GM21576 (cell line): Measurements from ENCODE around the gene LAP3.
A peak's percentile ranks its signal among the peaks of the same experiment; 100 is the strongest.
"Not testable (repeated sequence)": the region's sequence is repeated elsewhere in the genome, so short reads cannot be mapped to it uniquely, and the experiment has no call there.

ENCODE experiments used
- ATAC-seq: cut with Tn5 transposase; IDR thresholded peaks from one replicate; pipeline ENCODE4 v1.9.1; 2021; ENCODE audit warnings: mild to moderate bottlenecking, moderate library complexity; ENCODE audit not compliant: unreplicated experiment

LAP3 gene

DNA sequence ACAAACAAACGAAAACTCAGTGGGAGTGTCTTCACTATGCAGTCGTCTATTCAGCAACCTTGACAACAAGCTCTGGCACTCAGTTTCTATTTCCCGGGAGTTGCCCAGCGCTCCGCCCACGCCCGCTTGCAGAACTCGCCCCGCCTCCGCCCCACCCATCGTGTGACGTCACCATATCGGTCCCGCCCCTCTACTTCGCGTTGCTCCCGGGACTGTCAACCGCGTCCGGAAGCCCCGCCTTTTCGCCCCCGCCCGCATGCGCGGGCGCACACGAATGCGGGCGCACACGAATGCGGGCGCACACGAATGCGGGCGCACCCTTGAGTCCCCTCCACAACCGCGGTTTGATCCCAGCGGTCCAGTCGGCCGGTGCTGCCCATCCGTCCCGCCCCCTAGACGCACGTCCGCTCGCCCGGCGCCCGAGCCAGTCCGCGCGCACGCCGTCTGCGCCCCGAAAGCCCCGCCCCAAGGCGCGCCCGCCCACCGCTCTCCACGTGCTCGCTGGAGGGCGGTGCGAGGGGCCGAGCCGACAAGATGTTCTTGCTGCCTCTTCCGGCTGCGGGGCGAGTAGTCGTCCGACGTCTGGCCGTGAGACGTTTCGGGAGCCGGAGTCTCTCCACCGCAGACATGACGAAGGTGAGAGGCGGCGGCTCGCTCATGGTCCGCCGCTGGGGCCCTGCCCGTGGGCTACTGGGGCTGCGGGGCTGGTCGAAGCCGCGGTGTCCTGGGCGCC lies at the start of gene LAP3:
LAP3 (plus strand) TSS at position 267 of the 733 bp plus-strand sequence; CDS start at position 535, 268 bp downstream.
- ATAC-seq, result peak; percentile 81

DNA sequence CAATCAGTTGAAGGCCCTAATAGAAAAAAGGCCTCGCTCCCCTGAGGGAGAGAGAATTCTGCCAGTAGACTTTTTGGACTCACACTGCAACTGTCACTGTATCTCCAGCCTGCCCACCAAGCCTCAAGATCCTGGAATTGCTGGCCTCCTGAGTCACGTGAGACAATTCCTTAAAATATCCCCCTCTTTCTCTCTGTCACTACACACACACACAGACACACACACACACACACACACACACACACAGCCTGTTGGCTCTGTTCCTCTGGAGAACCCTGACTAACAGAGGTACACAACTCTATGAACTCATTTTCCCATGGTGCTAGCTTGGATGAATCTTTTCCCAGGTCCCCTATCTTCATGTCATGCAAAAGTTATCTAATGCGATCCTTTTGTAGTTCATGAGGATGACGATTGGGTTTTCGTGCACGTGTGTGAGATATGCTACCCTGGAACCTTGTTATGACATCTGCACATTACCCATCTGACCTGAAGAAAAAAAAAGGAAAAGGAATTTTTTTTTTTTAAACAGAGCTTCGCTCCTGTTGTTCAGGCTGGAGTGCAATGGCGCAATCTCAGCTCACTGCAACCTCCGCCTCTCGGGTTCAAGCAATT lies 48.3 kb upstream of the LAP3 start:
- ATAC-seq, result no peak

DNA sequence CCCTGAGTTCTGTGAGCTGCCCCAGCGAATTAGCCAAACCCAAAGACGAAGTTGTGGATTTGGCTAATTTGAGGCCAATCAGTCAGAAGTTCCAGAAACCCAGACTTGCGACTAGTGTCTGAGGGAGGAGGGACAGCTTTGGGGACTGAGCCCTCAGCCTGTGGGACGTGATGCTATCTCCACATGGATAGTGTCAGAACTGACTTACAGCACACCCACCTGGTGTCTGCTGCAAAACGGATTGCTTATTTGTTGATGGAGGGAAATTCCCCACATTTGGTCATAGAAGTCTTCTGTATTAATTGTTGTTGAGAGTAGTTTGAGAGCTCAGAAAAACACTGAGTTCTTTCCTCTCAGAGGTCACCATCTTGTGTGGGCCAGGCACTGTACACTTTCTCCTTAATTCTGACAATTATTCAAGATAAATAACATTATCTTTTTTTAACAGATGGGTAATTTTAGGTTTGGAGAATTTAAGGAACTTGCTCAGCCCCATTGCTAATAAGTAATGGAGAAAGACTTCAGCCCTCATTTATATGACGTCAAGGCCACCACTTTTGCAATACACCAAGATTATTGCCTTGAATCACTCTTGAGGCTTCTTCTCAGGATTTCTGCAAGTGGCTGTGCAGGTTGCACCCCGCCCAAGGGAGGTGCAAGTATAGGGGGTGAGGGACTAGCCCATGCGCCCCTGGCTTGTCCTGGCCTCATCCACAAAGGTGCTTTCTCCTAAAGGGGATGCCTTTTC lies 45.3 kb upstream of the LAP3 start:
- no peak for ATAC-seq

DNA sequence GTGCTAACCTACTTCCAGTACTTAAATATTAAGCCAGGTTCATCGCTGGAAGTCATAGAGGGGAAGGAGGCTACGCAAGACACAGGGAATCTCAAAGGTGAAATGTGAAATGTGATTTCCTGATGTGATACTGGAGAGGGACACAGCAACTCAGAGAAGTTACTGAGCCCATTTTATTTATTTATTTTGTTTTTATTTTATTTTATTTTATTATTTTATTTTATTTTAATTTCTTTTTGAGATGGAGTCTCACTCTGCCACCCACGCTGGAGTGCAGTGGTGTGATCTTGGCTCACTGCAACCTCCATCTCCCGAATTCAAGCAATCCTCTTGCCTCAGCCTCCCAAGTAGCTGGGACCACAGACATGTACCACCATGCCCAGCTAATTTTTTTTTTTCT lies 42.3 kb upstream of the LAP3 start:
- ATAC-seq, result no peak

DNA sequence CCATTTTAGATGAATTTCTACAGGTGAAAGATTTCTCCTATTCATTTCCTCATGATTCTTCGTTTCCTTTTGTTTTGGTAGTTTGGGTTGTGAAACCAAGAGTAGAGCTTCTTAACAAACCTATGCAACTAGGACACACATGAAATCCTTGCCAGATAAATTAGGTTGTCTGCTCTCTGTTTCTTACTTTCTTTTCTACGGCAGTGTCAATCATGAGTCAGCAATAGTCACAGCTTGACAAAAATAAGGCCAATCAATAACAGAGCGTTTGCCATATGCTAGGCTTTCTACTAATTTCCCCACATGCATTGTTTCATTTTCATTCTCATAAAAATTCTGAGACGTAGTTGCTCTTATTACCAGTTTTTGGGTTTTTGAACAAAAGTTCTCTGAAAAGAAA lies 41.8 kb upstream of the LAP3 start:
- no peak for ATAC-seq

DNA sequence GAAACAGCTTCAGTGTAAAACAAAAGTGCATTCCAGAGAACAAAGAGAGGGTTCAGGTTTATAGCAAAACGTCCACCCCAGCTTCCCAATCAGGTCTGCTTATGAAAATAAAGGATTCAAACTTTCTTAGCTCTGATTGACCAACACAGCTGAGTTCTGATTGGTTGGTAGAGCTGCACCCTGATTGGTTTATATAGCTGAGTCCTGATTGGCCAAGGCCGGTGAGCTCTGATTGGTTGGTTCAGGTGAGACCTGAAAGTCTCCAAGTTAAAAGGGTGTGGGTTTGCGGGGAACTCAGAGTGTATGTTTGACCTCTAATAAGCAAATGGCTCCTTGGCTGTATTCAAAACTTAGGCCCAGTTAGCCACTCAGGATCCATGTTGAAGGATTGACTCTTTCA lies 41.1 kb upstream of the LAP3 start:
- ATAC-seq, result no peak

DNA sequence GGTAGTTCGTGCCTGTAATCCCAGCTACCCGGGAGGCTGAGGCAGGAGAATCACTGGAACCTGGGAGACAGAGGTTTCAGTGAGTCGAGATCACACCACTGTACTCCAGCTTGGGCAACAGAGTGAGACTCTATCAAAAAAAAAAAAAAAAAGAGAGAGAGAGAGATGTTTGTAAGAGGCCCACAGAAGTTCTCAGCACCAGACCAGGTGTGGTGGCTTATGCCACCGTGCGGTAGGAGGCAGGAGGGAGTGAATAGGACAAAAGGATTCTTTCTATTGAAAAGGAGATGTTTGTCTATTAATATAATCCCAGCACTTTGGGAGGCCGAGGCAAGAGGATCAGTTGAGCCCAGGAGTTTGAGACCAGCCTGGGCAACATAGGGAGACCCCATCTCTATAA lies 39.9 kb upstream of the LAP3 start:
- not testable (repeated sequence) for ATAC-seq

DNA sequence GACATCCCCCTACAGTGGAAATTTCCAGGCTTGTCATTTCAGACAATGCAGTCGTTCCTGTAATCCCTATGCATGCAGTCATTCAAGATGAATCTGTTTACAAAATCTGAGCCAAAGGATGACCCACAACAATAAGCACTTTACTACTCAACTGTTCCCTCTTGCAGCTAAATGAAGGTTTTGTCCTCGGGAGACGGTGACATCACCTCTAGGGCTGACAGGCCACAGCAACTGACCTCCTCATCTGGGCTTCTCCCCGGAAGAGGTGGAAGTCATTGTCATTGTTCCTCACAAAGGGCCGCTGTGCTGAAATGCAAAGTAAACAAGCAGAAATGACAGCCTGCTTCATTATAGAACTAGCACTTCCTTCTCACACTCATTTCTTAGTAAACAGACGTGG lies 32.8 kb upstream of the LAP3 start:
- ATAC-seq, result no peak

DNA sequence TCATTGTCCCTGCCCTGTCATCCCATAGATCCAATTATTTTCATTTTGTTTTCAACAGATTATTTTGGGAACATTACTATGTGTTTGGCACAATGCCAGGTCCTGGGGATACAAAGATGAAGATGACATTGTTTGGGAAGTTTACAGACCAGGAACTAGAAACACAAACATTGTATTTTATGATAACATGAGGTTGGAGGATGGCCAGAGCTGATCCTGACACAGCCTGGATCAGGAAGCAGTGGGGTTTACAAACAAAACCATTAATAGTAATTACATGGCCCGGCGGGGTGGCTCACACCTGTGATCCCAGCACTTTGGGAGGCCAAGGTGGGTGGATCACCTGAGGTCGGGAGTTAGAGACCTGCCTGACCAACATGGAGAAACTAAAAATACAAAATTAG lies 32.2 kb upstream of the LAP3 start:
- no peak for ATAC-seq

DNA sequence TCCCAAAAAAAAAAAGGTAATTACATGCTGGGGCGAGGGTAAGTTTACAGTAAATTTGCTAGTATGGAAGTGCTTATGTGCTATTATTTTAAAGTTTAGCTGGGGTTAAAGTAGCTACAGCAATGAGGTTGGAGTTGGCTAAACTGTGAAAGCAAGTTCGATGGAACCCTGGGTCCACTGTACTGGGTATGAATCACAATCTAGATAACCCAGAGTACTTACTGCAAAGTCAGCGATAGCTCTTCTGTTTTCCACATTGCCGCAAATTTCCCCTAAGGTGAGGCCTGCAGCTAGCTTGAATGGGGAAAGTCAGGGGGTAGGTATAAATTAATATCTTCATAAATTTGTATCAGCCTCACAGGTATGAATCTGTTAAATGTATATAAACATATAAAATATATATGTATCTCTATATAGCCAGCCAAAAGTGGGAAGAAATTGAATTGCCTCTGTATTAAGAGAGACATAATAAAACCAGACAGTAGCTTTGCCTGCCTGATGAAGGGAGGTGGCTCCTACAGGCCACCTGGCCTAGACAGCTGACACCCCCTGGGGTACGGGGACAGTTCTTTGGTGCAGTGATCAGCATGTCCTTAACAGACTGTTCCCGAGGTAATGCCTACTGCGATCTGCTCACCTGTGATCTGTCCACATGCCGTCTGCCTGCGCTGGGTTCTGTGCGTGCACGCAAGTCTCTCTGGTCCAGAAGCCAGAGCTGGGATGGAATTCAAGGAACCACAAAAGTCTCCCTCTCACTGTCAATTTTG lies 31.4 kb upstream of the LAP3 start:
- no peak for ATAC-seq

DNA sequence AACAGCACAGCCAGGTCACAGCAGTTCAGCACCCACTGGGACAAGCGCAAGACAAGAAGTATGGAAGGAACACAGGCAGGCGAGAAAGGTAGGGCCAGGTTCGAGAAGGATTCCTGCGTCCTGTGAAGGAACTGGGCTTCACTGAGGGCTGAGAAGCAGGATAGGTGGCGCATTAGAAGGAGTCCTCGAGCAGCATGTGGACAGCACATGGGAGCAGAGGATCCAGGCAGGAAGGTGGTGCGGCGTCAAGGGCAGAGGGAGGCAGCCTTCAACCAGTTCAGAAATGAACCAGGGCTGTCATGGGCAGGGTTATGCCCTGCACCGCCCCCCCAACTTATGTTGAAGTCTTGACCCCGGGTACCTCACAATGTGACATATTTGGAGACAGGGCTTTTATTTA lies 30.8 kb upstream of the LAP3 start:
- no peak for ATAC-seq

DNA sequence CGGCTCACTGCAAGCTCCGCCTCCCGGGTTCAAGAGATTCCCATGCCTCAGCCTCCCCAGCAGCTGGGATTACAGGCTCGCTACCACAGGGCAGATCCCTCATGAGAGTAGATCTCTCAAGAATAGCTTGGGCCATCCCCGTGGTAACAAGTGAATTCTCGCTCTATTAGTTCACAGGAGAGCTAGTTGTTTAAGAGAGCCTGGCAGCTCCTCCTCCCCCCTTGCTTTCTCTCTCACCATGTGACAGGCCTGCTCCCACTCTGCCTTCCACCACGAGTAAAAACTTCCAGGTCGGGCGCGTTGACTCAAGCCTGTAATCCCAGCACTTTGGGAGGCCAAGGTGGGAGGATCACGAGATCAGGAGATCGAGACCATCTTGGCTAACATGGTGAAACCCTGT lies 30.3 kb upstream of the LAP3 start:
- no peak for ATAC-seq

DNA sequence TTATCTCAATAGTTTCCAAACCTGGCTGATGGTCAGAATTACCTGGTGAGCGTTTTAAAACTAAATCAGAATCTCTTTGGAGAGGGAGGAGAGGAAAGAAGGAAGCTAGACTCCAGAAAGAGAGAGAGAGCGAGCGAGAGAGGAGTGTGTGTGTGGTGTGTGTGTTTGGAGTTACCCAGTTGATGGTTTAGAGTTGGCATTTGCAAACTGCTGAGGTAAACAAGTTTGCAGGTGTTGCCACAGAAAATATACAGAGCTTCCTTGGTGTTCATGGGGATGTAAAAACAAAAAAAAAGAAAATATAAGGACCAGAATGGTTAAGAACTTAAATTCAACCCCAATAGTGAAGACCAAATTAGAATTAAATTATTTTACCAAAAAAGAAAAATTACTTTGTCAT lies 26.4 kb upstream of the LAP3 start:
- ATAC-seq, result no peak

DNA sequence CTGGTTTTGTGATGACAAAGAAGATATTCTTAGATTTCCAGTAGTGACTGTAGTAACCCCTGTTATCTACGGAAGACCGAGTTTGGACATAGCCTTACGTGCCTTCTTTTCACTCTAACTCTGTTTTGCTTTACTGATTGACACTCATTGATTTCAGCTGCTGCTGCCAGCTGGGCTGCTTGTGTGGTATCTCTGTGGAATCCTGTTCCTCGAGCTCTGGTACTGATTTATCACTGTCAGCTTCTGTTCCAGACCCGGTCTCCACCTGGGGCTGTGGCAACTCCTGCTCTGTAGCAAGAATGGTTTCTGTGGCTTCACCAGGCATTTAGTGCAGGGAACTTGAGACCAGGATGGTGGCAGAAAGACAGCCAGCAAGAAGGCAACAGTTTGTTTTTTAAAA lies 24.6 kb upstream of the LAP3 start:
- ATAC-seq, result no peak

DNA sequence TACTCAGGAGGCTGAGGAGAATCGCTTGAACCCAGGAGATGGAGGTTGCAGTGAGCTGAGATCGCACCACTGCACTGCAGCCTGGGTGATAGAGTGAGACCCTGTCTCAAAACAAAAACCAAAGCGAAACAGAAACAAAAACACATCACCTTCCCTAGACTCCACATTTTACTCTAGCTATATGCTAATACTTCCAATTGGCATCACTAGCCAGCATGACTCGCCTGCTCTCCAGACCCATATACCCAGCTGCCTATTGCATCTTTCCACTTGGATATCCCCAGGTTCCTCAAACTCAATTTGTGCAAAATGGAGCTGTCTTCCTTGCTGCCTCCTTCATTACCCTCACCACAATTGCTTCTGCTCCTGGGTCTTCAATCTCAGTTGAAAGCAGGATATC lies 22.4 kb upstream of the LAP3 start:
- no peak for ATAC-seq

DNA sequence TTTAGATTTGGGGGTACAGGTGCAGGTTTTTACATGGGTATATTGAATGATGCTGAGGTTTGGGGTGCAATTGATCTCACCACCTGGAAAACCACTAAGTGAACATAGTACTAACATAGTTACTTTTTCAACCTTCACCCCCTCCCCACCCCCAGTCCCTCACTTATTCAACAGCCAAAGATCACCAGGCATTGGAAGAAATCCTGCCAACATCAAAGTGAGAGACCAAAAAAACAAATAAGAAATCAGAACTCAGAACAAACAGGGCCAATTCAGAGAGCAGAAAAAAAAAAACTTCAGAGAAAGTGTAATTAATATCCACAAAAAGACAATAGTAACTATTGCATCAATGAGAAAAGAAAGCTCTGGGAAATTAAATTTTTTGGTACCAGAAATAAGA lies 20.5 kb upstream of the LAP3 start:
- no peak for ATAC-seq

DNA sequence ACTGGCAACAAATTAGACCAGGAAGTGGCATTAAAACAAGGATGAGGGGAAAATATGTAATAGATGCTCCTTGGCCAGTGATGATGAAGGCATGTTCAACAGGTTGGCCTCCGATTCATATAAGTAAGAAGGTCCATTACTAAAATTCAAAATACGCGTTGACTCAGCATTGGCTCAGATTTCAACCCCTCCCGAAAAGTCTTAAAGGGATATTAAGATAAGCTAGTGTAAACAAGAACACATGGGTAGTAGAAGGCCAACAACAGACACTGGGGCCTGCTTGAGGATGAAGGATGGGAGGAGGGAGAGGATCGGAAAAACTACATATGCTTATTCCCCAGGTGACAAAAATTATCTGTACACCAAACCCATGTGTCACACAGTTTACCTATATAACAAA lies 19.1 kb upstream of the LAP3 start:
- ATAC-seq, result no peak

DNA sequence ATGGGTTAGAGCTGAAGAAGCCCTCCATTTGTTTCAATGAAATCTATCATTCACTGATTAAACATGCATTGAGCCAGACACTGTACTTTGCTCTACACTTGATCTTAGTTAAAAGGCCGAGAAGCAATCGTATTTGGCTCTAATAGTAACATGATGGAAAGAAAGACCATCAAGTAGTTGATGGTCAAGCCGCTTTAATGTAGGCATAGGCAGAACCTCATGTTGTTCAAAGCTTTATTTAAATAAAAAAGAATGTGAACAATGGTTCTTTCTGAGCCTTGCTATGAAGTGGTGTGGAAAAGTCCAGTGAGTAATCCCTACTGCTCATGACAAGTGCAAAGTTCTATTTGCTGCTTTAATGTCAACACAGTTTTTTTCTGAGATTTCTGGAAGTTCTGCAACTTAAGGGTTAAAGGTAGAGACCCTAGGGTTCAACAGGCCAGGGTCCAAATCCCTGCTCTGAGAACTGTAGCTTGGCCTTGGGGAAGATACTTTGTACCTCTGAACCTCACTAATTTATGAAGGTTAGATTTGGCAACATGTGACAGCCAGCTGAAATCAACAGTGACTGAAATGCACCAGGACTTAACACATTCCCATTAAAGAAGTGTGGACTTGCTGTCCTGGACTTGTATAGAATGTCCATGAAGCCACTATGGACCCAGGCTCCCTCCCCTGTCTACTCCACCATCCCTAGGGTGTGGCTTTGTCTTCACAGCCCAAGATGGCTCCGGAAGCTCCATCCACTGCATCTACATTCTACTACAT lies 17.9 kb upstream of the LAP3 start:
- ATAC-seq, result no peak

DNA sequence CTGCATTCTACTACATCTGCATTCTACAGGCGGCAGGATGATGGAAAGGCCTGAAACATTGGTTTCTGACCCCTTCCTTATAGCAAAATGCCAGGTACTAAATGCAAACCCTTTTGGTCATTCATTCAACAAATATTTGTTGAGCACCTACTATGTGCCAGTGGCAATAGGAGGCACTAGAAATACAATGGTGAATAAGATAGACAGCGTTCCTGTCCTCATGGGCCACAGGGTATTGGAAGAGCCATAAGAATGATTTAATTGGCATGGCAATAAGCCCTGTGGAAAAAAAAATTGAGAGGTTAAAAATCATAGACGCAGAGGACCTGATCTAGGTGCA lies 17.3 kb upstream of the LAP3 start:
- ATAC-seq, result no peak

DNA sequence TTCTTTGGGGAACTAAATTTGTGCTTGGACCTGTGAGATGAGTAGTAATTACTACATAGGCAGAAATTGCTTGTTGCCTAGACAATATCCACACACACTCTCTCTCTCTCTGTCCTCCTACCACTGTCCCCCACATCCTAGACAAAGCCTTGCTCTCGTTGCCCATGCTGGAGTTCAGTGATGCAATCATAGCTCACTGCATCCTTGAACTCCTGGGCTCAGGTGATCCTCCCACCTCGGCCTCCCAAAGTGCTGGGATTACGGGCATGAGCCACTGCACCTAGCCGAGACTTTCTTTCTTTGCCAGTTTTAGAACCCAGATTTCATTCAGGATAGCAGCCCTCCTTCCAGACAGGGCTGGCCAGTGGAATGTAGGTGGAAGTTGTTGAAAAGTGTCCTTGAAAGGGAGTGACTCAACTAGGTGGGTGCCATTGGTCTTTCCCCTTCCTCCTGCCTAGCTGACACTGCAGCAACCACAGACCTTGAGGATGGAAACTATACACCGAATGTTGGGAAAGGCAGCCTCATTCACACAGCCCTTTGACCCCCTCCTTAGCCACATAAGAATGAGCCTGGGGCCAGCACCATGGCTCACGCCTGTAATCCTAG lies 16.8 kb upstream of the LAP3 start:
- no peak for ATAC-seq
